ENCODE data around the gene CDC42BPA.

The CDC42BPA gene

GRCh38 chr1:227070638-227071285 is 247.5 kb downstream of the CDC42BPA start:
- POLR2A ChIA-PET (ENCODE audit: low non-redundant PET), result no interaction called here
- CTCF ChIA-PET, result interaction anchor here (0.7 kb wide), 1 partner anchor 146 kb away, joined by 3 read pairs; no protein-coding TSS in a partner anchor
- H3K27ac ChIP-seq, result no peak overlapping the region
- no peak for DNase-seq (ENCODE audit: low spot score)
- no peak for TF ChIP-seq CTCF (conservative IDR thresholded peaks at IDR 0.05; ENCODE audit: low read depth)

- TF ChIP-seq CTCF (conservative IDR thresholded peaks at IDR 0.05; ENCODE audit: low read depth), result no peak
- ChIA-PET CTCF (interaction anchor here (0.6 kb wide), 1 partner anchor 208 kb away, joined by 3 read pairs; no protein-coding TSS in a partner anchor), POLR2A (ENCODE audit: low non-redundant PET) (no interaction called here)
- H3K27ac ChIP-seq, result no peak overlapping the region
- no peak for DNase-seq (ENCODE audit: low spot score)
These were observed 248.8 kb downstream of the CDC42BPA start for GRCh38 chr1:227069490-227069889.

- no peak for DNase-seq (ENCODE audit: low spot score)
- no peak for TF ChIP-seq CTCF (conservative IDR thresholded peaks at IDR 0.05; ENCODE audit: low read depth)
- H3K27ac ChIP-seq, result no peak overlapping the region
- ChIA-PET POLR2A (ENCODE audit: low non-redundant PET) (no interaction called here), CTCF (interaction anchor here (0.5 to 0.6 kb wide), 2 partner anchors 207 to 330 kb away, joined by 3 read pairs; partner anchors contain the start of gene ITPKB)
These were observed 249.4 kb downstream of the CDC42BPA start for GRCh38 chr1:227068883-227069282.

DNA sequence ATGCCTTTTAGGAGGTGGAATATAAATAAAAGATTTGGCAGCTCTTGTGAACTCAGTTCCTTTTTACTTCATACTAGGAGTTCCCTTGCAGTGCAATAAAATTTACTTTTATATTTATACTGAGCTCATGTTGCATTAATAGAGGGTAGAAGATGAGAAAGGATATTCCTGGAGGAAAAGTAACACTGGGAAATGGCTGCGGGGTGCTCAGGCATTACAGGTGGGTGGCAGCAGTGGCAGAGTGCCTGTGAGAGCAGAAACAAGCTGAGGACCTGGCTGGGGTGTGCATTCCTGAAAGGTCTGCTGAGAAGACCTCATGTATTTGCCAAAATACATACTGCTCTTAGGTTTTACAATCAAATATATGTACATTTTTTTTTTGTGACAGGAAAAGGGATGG is 251.3 kb downstream of the CDC42BPA start:
- POLR2A ChIA-PET (ENCODE audit: low non-redundant PET), result interaction anchor here (0.5 kb wide), 1 partner anchor 58 kb away, joined by 5 read pairs; no protein-coding TSS in a partner anchor
- CTCF ChIA-PET, result interaction anchor here (0.6 to 0.8 kb wide), 2 partner anchors 278 to 440 kb away, joined by 3 to 4 read pairs; no protein-coding TSS in a partner anchor
- no peak for DNase-seq (ENCODE audit: low spot score)
- TF ChIP-seq CTCF (conservative IDR thresholded peaks at IDR 0.05; ENCODE audit: low read depth), result no peak
- no peak overlapping the region for H3K27ac ChIP-seq

DNA sequence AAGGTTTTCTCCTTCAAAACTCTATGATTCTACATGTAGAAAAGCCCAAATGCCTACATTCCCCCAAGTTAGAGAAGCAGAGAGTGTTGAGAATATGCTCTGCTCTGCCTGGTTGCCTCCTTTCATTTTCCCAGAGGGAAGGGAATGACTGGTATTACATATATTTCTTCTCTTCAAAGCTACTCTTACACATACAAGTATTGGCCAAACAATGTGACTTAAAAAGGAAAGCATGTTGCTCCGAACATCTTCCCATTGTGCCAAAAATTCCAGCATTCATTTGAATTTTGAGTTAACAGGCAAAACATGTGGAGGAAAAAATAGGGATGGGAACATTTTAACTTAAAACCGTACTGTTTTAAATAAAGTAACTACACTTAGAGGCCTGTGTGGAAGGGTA is 253.0 kb downstream of the CDC42BPA start:
- POLR2A ChIA-PET (ENCODE audit: low non-redundant PET), result no interaction called here
- no peak for DNase-seq (ENCODE audit: low spot score)
- CTCF ChIA-PET, result no interaction called here
- no peak overlapping the region for H3K27ac ChIP-seq
- no peak for TF ChIP-seq CTCF (conservative IDR thresholded peaks at IDR 0.05; ENCODE audit: low read depth)

- DNase-seq (ENCODE audit: low spot score), result no peak
- TF ChIP-seq CTCF (conservative IDR thresholded peaks at IDR 0.05; ENCODE audit: low read depth), result no peak
- POLR2A ChIA-PET (ENCODE audit: low non-redundant PET), result no interaction called here
- no peak overlapping the region for H3K27ac ChIP-seq
- CTCF ChIA-PET, result interaction anchor here (0.7 to 1.0 kb wide), 3 partner anchors 17 to 351 kb away, joined by 3 to 4 read pairs (median 3); no protein-coding TSS in a partner anchor
These were observed 256.0 kb downstream of the CDC42BPA start for GRCh38 chr1:227062306-227062705.
